GM12891 (cell line): ENCODE results near the gene ST3GAL3.
"Not testable (repeated sequence)": the region's sequence is repeated elsewhere in the genome, so short reads cannot be mapped to it uniquely, and the experiment has no call there.

ENCODE experiments used
- DNase-seq: peaks from one replicate; pipeline ENCODE4 v3.0.0; 2011; ENCODE audit warnings: low spot score; ENCODE audit not compliant: insufficient read length
- FAIRE-seq: peaks from 2 replicates; lab custom pipeline; 2011; peaks lifted over from hg19 to GRCh38; lab: Jason Lieb, UNC
- PAX5 ChIP-seq: IDR thresholded peaks from 2 replicates; pipeline ENCODE4 v1.6.1; 2011; ENCODE audit warnings: low read length, moderate library complexity, mild to moderate bottlenecking; ENCODE audit not compliant: insufficient read depth, severe bottlenecking
- POLR2A ChIP-seq: IDR thresholded peaks from 2 replicates; pipeline ENCODE4 v1.6.1; 2011; ENCODE audit warnings: low read depth, low read length, control low read depth
- POLR2AphosphoS5 ChIP-seq: IDR thresholded peaks from 2 replicates; pipeline ENCODE4 v1.6.1; 2011; ENCODE audit warnings: low read depth, low read length, control low read depth
- POU2F2 ChIP-seq: IDR thresholded peaks from 2 replicates; pipeline ENCODE4 v1.6.1; 2011; ENCODE audit warnings: low read depth, mild to moderate bottlenecking, control low read depth, low read length, moderate library complexity
- SPI1 ChIP-seq: IDR thresholded peaks from 2 replicates; pipeline ENCODE4 v1.6.1; 2011; ENCODE audit warnings: low read depth, low read length, control low read depth
- TAF1 ChIP-seq: IDR thresholded peaks from 2 replicates; pipeline ENCODE4 v1.6.1; 2011; ENCODE audit warnings: low read depth, low read length, control low read depth

Gene ST3GAL3

DNA sequence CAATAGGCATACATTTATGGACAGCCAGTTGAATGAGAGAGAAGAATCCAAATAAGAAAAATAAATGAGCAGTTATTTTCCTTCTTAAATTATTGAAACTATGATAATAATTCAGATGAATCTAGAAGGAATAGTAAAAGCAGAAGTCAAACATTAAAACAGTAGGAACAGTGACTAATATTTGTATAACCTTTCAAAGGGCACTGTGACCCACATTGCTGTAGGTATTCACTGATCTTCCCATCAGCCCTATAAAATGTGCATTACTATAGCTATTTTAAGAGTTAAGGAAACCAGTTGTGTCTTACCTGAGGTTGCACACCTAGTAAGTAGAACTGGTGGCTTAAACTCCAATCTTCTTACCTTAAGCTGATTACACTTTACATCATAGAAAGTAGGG, 123.5 kb downstream of the ST3GAL3 start:
- TF ChIP-seq POU2F2 (no peak), TAF1 (no peak), PAX5 (no peak), POLR2A (no peak), POLR2AphosphoS5 (no peak), SPI1 (peak; percentile 67)
- FAIRE-seq (no peak), DNase-seq (no peak)

DNA sequence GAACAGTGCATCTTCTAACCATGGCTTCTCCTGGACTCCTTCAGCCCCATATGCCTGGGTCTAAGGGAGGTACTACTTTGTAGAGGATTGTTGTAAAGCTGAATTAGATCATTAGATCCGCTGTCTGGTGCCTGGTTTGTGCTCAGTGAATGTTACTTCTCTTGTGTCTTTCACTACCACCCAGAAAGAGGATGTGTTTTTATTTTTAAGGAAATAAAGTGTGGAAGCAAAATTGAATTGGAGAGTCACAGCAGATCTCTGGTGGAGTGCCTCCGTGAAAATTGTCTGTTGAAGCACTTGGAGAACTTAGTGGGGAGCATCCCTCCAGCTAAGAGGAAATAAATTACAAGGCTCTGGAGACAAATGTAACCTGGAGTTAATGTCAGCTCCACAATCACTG, 124.5 kb downstream of the ST3GAL3 start:
- no peak for DNase-seq
- no peak for FAIRE-seq
- TF ChIP-seq POU2F2 (no peak), PAX5 (no peak), POLR2A (no peak), POLR2AphosphoS5 (no peak), TAF1 (no peak), SPI1 (no peak)

DNA sequence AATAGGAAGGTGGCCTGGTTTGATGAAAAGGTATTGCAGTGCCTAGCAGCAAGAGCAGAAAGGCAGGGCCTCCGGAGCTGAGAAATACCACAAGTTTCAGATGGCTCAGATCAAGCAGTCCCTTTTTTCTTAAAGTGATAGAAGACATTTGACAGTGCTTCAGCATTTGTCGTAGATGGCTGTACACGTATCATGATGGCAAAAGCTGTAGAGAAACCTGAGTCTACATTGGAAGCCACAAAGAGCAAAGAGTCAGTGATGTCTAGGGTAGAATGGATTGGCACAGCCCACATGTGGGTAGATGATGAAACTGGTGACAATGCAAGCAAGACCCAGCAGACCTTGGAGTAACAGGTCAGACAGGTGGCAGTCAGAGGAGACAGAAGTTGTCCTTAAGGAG, 124.9 kb downstream of the ST3GAL3 start:
- DNase-seq = no peak
- TF ChIP-seq POLR2A (no peak), SPI1 (no peak), POU2F2 (no peak), POLR2AphosphoS5 (no peak), TAF1 (no peak), PAX5 (no peak)
- peak; percentile 88 for FAIRE-seq

DNA sequence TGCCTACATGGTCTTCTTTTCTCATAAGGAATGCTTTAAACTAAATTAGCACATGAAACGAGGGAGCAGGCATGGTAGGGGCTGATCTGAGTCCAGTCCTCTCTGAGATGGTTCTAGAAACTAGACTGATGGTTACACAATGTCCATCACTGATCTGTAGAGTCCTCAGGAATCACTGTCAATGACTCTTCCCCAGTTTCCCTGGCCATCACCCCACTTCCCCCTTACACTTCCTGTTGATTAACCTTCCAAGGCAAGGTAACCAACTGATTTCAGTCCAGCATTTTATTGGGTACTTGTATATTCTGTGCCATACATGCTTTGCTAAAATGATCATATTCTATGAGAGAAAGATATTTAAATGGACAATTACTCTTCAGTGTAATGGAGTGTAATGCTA, 125.7 kb downstream of the ST3GAL3 start:
- TF ChIP-seq POLR2A (no peak), PAX5 (no peak), SPI1 (peak; percentile 43; the same call in 1 of the 2 replicates), TAF1 (no peak), POU2F2 (no peak)
- peak; percentile 67 for FAIRE-seq
- no peak for DNase-seq

DNA sequence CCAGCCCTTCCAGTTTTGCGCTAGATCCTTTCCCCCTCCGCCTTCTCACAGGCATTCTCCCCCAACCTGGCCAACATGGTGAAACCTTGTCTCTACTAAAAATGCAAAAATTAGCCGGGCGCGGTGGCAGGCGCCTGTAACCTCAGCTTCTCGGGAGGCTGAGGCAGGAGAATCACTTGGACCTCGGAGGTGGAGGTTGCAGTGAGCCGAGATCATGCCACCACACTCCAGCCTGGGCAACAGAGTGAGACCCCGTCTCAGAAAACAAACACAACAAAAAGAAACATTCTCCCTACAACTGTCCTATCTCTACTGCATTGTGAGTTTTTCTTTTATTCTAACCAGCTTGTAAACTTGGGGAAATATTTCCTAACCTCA, 126.6 kb downstream of the ST3GAL3 start:
- not testable (repeated sequence) for FAIRE-seq, DNase-seq

DNA sequence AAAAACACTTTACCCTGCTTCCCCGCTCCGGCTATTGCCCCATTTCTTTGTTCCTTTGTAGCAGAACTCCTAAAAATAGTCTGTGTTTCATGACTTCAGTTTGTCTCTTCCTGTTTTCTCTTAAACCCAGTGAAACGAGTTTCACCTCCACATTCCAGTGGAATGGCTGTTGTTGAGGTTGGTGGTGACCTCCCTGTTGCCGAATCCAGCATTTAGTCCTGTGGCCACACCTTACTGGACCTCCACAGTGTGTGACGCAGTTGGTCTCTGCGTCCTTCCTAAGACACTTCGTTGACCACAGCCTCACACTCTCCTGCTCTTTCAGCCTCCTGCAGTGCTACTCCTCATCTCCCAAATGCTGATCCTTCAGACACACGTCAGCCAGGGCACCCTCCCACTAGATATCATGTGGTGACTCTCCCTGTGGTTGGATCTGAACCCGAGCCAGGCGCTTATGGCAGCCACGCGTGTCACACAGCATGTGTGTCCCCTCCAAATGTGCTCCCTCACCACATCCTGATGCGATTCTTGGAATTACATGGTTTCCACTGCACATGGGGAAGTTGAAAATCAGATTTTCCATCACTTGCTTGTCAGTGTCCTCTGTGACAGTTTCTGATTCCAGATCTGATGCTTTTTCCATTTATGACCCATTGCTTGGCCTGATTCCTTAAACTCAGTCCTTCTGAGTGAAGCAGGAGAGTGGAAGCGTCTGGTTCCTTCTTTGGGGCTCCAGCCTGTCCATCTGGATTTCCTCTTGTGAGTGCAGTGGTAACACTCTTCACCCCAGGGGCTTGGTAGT, 127.1 kb downstream of the ST3GAL3 start:
- peak; percentile 78 for FAIRE-seq

DNA sequence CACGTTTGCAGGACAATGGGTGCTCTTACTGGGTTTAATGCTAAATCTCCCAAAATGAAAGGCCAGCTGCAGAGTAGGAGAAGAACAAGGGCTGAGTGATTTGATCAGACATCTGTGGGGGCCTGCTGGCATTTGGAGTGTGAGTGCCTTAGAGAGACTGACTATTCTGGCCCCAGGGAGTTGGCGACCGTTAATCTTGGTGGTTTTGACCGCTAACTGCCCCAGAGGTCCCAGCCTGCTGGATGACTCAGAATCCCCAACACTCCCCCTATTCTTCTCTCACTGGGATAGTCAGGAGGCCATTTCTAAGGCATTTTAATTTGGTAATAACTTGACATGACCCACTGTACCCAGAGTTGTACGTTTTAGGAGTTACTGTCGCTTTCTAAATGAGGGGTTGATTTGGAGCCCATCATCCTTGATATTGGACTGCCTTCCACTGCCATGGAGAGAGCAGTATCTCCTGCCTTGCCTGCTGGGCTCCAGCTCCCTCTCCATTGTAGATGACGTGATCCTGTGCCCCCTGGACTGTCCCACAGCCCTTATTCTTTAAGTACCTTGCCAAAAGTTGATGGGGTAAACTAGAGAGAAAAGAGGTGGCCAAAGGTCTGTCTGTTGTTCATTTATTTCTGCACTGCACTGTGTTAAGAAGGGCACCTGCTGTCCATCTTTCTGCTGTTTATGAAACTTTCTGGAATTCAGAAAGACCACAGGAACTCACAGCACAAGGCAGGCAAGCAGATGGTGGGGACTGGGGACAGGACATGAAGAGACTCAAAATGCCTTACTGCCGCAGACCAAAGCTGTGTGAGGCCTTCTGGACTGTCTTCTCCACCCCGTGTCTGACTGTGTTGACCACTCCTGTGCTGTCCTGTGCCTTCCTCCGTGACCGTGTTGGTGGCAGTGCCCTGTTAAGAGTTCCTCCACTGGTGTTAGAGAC, 128.0 kb downstream of the ST3GAL3 start:
- DNase-seq (no peak), FAIRE-seq (peak; percentile 85)
- TF ChIP-seq POLR2A (no peak), SPI1 (no peak), PAX5 (no peak), POLR2AphosphoS5 (0 out of 2 replicates have a peak, but pooled peaks have one; percentile 11), TAF1 (no peak)

More for the DNA sequence above, 127.1 kb downstream of the ST3GAL3 start:
- no peak for DNase-seq
- TF ChIP-seq POLR2A (no peak), POLR2AphosphoS5 (0 out of 2 replicates have a peak, but pooled peaks have one; percentile 26), SPI1 (peak; percentile 61), POU2F2 (no peak)

DNA sequence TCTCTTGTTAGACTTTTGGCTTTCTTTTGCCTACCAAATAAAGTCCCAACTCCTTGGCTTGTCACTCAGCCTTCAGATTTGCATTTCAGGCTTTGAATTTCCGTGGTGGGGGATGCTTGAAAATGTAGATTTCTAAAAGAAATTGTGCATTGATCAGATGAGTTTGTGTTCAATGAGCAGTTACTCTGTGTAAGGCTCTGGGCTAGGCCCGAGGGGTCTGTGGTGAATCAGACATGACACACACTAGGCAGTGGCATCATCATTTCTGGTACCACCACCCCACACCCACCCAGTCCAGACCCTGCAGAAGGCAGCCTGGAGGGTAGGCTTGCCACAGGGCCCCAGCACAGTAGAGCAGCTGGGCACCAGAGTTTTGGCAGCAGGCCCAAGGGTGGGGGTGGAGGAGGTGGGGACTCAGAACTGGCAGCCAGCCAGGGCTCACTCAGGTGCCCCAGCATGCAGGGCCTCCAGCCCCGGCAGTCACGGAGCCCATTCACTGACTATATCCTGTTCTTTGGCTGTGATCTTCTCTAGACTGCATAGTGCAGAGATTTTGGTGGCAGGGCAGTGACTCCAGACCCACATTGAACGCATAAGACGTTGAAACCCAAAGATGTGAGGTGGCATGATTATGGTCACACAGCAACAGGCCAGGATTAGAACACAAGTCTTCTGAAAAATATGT, 129.1 kb downstream of the ST3GAL3 start:
- TF ChIP-seq SPI1 (no peak), POLR2AphosphoS5 (no peak), PAX5 (no peak), TAF1 (no peak), POLR2A (no peak), POU2F2 (no peak)
- FAIRE-seq (peak; percentile 91), DNase-seq (no peak)

DNA sequence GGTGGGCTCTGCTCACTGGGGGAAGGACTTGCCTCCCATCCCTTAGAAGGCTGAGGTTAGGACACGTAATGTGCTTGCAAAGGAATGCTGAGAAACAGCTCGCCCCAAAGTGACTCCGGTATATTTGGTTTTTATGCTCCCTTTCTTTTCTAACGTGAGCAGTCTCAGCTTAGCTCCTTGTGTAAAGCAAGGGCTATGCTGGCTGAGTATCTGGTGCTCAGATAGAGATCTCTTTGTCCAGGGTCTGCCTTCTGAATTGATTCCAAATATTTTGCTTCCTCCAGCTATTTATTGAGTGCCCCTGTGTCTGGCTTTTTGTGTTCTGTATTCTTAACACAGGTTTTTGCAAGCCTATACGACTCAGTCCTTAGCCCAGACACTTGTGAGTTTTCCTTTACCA, 131.7 kb downstream of the ST3GAL3 start:
- TF ChIP-seq POLR2A (no peak), PAX5 (no peak), POLR2AphosphoS5 (no peak), SPI1 (no peak), TAF1 (no peak), POU2F2 (no peak)
- DNase-seq = no peak
- FAIRE-seq = peak; percentile 57

DNA sequence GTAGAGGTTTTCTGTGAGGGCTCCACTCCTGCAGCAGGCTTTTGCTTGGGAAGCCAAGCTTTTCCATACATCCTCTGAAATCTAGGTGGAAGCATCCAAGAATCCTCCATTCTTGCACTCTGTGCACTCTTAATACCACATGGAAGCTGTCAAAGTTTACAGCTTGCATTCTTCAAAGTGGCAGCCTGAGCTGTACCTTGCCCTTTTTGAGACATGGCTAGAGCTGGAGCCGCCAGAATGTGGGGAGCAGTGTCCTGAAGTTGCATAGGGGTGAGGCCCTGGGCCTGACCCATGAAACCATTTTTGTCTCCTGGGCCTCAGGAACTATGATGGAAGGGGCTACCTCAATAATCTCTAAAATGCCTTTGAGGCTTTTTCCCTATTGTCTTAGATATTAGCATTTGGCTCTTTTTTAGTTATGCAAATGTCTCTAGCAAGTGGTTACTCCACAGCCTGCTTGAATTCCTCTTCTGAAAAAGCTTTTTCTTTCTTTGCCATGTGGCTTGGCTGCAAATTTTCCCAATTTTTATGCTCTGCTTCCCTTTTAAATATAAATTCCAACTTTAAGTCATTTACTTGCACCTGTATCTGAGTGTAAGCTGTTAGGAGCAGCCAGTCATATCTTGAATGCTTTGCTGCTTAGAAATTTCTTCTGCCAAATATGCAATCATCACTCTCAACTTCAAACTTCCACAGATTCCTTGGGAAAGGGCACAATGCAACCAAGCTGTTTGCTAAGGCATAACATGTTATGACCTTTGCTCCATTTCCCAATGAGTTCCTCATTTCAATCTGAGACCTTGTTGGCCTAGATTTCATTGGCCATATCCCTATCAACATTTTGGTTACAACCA, 134.2 kb downstream of the ST3GAL3 start:
- FAIRE-seq (no peak), DNase-seq (no peak)
- TF ChIP-seq POU2F2 (no peak), SPI1 (0 out of 2 replicates have a peak, but pooled peaks have one; percentile 1)
